Measurements from ENCODE around the gene SLAIN2. TPM values are rescaled to one million over a fixed set of nuclear protein-coding genes. Genes with fewer than 3 reads are reported as not detected.
A peak's percentile ranks its signal among the peaks of the same experiment; 100 is the strongest.

Gene SLAIN2
- total RNA-seq, 1 donor from 2014 or later = 47.6 TPM

DNA sequence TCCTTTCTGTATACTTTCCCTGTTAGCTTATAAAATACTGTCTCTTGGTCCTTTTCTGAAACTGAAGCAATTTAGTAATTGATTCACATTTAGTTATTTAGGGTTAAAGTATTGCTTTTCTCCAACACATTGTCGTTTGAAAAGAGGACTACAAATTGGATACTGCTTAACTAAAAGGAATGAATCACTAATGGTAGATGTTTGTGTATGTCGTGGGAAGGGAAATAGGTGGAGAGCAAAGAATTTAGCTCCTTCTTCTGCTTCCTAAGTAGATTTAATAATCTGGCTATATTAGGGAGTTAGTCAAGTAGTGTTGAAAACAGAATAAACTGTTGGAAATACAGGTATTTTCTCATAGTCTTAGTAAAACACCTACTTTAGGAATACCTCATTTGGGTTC lies 27.9 kb downstream of the SLAIN2 start:
- TF ChIP-seq, protein P1, sequence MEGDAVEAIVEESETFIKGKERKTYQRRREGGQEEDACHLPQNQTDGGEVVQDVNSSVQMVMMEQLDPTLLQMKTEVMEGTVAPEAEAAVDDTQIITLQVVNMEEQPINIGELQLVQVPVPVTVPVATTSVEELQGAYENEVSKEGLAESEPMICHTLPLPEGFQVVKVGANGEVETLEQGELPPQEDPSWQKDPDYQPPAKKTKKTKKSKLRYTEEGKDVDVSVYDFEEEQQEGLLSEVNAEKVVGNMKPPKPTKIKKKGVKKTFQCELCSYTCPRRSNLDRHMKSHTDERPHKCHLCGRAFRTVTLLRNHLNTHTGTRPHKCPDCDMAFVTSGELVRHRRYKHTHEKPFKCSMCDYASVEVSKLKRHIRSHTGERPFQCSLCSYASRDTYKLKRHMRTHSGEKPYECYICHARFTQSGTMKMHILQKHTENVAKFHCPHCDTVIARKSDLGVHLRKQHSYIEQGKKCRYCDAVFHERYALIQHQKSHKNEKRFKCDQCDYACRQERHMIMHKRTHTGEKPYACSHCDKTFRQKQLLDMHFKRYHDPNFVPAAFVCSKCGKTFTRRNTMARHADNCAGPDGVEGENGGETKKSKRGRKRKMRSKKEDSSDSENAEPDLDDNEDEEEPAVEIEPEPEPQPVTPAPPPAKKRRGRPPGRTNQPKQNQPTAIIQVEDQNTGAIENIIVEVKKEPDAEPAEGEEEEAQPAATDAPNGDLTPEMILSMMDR (conservative IDR thresholded peaks at IDR 0.05) = no peak
- H3K9me3 Mint-ChIP-seq = no peaks in the 10 kb centered on the region
- peaks cover 10% of the 10 kb centered on the region for H3K36me3 Mint-ChIP-seq (ENCODE audit: low read depth)
- no peak overlapping the region for H3K4me3 Mint-ChIP-seq
- peaks cover 14% of the 10 kb centered on the region for H3K4me1 Mint-ChIP-seq
- H3K27ac Mint-ChIP-seq (ENCODE audit: unreplicated experiment) = no peak overlapping the region
- DNase-seq (ENCODE audit: low read depth, low spot score) = no peak
- H3K27me3 Mint-ChIP-seq (ENCODE audit: low read depth) = no peaks in the 10 kb centered on the region

DNA sequence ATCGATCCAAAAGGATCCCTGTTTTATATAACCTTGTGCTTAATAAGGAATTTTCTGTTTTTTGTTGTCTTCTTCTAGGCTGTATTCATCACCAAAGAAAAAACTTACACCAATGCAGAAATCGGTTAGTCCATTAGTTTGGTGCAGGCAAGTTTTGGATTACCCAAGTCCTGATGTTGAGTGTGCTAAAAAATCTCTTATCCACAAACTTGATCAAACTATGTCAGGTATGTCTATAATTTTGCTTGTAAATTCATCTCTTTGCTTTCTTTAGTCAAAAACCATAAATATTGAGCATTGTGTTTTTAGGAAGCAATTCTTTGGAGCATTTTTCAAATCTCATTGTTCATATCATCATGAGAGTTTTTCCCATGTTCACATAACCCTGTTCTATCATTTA lies 28.4 kb downstream of the SLAIN2 start:
- H3K27me3 Mint-ChIP-seq (ENCODE audit: low read depth) = no peaks in the 10 kb centered on the region
- TF ChIP-seq, protein P1 (conservative IDR thresholded peaks at IDR 0.05) = no peak
- no peak for DNase-seq (ENCODE audit: low read depth, low spot score)
- H3K9me3 Mint-ChIP-seq = no peaks in the 10 kb centered on the region
- peaks cover 10% of the 10 kb centered on the region for H3K36me3 Mint-ChIP-seq (ENCODE audit: low read depth)
- no peak overlapping the region for H3K27ac Mint-ChIP-seq (ENCODE audit: unreplicated experiment)
- no peak overlapping the region for H3K4me3 Mint-ChIP-seq
- peaks cover 14% of the 10 kb centered on the region for H3K4me1 Mint-ChIP-seq

DNA sequence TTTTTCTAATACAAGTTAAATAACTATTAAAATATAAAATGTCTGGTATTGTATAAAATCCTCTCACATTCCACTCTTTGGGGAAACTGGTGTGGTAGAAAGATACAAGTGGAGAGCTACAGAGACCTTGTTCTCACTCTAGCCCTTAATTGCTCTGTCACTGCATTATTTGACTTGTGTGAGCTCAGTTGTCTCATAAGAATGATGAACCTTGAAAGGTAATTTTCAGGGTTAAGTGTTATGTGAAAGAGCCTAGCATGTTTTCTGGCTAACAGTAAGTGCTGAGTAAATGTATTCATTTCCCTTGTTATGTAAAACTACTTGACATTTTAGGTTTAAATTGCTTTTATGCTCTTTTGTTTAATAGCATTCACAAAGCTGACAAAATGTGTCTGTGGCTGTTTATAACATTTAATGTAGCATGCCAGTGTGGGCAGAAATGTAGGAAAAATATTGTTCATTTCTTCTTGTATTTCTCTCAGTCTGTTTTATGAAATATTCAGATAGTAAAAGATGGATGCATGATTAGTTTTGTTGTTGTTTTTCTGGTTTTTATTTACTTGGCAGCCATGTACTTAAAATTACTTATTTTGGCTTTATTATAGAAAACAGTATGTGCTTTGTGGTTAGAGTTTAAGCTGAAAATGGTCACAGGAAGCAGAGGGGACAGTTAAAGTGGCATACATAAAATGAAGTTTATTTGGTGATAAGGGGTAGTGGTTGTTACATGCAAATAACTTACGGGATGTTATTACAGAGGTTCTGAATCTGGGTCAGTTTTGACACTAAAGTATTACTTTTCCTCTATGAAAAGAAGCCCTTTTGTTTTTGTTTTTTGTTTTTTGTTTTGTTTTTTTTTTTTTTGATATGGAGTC lies 29.2 kb downstream of the SLAIN2 start:
- Mint-ChIP-seq H3K9me3 (no peaks in the 10 kb centered on the region), H3K36me3 (ENCODE audit: low read depth) (peaks cover 6% of the 10 kb centered on the region), H3K27ac (ENCODE audit: unreplicated experiment) (peak overlapping the region; percentile 64), H3K27me3 (ENCODE audit: low read depth) (no peaks in the 10 kb centered on the region), H3K4me3 (no peak overlapping the region), H3K4me1 (peaks cover 14% of the 10 kb centered on the region)
- DNase-seq (ENCODE audit: low read depth, low spot score) = no peak
- TF ChIP-seq, protein P1 (conservative IDR thresholded peaks at IDR 0.05) = no peak

DNA sequence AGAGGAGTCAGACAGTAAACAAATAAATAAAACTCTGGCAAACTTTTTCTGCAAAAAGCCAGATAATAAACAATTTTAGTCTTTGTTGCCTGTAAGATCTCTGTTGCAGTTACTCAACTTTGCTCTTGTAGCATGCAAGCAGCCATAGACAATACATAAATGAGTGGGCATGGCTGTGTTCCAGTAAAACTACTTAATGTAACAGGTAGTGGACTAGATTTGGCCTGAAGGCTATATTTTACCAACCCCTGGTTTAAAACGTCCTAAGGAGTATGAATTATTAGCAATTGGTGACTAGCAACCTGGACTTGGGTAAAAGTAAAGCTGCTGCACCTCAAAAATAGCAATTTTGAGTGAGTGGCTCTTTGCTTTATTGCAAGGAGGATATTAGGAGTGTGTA lies 30.9 kb downstream of the SLAIN2 start:
- TF ChIP-seq, protein P1 (conservative IDR thresholded peaks at IDR 0.05) = no peak
- no peak overlapping the region for H3K4me3 Mint-ChIP-seq

DNA sequence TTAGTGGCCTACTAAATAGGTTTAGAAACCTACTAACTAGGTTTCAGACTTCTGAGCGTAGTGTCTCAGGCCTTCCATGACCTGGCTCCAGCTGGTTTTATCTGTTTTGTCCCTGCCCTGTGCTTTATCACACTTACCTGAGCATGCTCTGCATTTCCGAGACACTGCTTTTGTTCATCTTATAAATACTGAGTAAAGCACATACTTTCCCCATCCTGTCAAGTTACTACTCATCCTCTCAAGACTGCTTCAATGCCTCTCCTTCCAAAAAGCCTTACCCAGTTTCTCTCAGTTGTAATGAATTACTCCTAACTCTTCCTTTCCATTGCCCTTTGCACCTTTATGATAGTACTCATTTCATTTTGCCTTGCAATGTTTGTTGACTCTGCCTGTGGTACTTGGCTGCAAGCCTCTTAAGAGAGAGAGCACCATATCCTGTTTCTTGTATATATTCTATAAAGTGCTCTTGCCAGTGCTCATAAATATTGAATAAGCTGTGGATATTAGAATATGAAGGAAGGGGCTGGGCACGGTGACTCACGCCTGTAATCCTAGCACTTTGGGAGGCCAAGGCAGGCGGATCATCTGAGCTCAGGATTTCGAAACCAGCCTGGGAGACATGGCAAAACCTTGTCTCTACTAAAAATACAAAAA lies 34.4 kb downstream of the SLAIN2 start:
- no peaks in the 10 kb centered on the region for H3K27me3 Mint-ChIP-seq (ENCODE audit: low read depth)
- H3K4me1 Mint-ChIP-seq = peaks cover 14% of the 10 kb centered on the region
- H3K4me3 Mint-ChIP-seq = no peak overlapping the region
- H3K36me3 Mint-ChIP-seq (ENCODE audit: low read depth) = no peaks in the 10 kb centered on the region
- no peak overlapping the region for H3K27ac Mint-ChIP-seq (ENCODE audit: unreplicated experiment)
- no peak for DNase-seq (ENCODE audit: low read depth, low spot score)
- no peaks in the 10 kb centered on the region for H3K9me3 Mint-ChIP-seq
- TF ChIP-seq, protein P1 (conservative IDR thresholded peaks at IDR 0.05) = no peak

More for the DNA sequence above, 30.9 kb downstream of the SLAIN2 start:
- Mint-ChIP-seq H3K9me3 (no peaks in the 10 kb centered on the region), H3K27ac (ENCODE audit: unreplicated experiment) (no peak overlapping the region), H3K36me3 (ENCODE audit: low read depth) (no peaks in the 10 kb centered on the region), H3K27me3 (ENCODE audit: low read depth) (no peaks in the 10 kb centered on the region), H3K4me1 (peaks cover 11% of the 10 kb centered on the region)
- no peak for DNase-seq (ENCODE audit: low read depth, low spot score)

Measured in neural crest cell (in vitro differentiated cells).